ENCODE measurements around the gene ZNF146.
"Not testable (repeated sequence)": the region's sequence is repeated elsewhere in the genome, so short reads cannot be mapped to it uniquely, and the experiment has no call there.

ZNF146 gene

GRCh38 chr19:36236304-36236945, 21.5 kb downstream of the ZNF146 start:
- DNase-seq (ENCODE audit: low spot score) = no peak

GRCh38 chr19:36236946-36237310, 22.0 kb downstream of the ZNF146 start:
- DNase-seq (ENCODE audit: low spot score) = no peak

GRCh38 chr19:36244066-36244465, 29.2 kb downstream of the ZNF146 start:
- no peak for DNase-seq (ENCODE audit: low spot score)

DNA sequence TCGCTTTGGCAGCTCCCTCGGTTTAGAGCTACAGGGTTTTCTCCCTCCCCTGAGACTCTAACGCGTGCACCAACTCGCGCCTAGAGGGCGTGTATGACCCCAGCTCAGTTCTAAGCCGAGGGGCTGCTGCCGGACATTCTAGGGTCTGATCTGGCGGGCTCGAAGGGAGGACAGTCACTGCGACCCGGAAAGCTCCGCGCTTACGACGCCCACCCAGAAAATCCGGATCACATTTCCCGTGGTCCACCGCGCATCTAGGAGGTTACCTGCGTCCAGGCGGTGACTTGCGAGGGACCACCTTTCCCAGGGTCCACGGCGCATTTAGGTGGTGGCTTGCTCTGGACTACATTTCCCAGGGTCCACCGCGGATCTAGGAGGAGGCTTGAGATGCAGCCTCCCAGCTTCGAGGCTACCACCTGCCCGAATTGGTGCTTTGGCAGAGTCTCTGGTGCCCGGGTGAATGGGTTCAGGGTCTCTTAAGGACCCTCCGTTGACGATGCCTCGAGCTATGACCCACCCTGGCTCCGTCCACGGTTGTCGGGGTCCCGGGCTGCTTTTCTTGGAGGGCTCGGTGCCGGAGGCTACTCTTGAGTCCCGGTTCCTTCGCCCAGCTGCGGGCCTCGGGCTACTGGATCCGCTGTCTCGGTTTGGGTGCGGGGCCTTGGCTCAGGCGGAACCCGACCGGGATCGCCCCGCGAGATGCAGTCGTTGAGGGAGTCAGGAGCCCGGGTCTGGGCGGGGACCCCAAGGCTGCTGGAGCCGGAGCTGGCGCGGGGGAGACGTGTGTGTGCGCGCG, 30.5 kb downstream of the ZNF146 start:
- no peak for DNase-seq (ENCODE audit: low spot score)

DNA sequence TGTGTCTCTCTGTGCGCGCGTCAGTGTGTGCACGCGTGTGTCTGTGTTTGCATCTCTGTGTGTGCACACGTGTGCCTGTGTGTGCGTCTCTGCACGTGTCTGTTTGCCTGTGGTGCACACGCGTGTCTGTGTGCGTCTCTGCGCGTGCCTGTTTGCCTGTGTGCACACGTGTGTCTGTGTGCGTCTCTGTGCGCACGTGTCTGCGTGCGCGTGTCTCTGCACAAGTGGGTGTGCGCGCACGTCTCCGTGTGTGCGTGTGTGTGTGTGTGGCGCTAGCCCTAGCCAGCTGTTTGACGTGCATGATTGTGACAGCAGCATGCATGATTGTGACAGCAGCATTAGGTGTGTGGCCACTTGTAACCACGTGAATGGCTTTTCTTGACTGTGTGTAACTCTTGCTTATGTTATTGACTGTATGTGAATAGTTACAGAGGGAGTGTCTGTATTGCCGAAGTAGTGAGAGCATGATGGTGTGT, 31.1 kb downstream of the ZNF146 start:
- DNase-seq (ENCODE audit: low spot score) = no peak

DNA sequence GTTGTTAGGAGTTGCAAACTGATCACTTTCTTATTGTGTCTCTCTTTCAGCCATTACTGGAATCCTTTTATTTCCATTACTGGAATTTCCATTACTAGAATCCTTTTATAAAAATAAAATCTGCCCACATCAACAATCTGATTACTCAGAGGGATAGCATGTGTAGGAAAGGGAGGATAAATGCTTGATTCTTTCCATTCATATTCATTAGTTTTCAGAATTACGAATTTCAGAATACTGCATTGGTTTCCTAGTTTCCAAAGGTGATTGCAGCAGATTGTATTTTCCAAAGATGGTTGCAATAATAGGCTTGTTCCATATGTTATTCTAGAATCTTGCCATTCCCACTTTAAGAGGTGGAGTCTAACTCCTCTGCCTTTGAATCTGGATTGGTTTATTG, 37.1 kb downstream of the ZNF146 start:
- DNase-seq (ENCODE audit: low spot score) = no peak

GRCh38 chr19:36254848-36255247, 39.9 kb downstream of the ZNF146 start:
- DNase-seq (ENCODE audit: low spot score) = no peak

DNA sequence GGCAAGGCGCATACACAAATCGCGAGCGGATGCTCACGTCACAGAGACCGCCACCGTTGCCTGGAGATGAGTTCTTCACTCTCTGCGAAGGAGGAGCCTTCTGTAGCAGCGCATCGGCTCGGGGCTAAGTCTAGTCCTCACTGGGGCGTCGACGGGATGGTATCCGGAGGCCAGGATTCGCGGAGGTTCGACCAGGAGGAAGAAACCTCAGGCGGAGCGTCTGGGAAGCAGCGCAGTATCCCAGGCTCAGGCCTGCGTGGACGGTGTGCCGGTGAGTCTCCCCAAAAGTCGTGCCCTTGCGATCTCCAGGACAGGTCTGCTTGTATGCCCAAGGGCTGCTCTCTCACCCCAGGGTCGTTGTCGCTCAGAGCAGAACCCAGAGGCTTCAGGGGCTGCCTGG, 40.4 kb downstream of the ZNF146 start:
- no peak for DNase-seq (ENCODE audit: low spot score)

DNA sequence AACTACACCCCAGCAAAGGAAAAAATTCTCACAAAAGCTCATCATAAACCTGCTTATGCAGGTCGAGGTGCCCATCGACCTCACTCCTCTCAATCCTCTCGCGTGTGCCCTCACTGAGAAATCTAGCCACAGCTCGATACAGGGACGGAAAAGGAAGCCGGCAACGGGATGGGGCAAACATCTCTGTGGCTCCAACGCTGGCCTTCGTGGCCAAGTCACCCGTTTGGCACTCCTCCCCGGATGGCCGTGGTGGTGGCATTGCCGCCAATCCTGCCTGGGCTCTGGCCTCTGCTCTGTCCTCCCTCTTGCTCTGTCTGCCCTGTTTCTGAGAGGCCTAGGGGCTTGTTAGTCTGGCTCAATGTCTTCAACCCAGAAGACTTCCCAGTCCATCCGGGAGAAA, 41.2 kb downstream of the ZNF146 start:
- no peak for DNase-seq (ENCODE audit: low spot score)

- no peak for DNase-seq (ENCODE audit: low spot score)
Measured at GRCh38 chr19:36256853-36257519, 42.1 kb downstream of the ZNF146 start.

GRCh38 chr19:36257520-36257876, 42.6 kb downstream of the ZNF146 start:
- DNase-seq (ENCODE audit: low spot score) = no peak

DNA sequence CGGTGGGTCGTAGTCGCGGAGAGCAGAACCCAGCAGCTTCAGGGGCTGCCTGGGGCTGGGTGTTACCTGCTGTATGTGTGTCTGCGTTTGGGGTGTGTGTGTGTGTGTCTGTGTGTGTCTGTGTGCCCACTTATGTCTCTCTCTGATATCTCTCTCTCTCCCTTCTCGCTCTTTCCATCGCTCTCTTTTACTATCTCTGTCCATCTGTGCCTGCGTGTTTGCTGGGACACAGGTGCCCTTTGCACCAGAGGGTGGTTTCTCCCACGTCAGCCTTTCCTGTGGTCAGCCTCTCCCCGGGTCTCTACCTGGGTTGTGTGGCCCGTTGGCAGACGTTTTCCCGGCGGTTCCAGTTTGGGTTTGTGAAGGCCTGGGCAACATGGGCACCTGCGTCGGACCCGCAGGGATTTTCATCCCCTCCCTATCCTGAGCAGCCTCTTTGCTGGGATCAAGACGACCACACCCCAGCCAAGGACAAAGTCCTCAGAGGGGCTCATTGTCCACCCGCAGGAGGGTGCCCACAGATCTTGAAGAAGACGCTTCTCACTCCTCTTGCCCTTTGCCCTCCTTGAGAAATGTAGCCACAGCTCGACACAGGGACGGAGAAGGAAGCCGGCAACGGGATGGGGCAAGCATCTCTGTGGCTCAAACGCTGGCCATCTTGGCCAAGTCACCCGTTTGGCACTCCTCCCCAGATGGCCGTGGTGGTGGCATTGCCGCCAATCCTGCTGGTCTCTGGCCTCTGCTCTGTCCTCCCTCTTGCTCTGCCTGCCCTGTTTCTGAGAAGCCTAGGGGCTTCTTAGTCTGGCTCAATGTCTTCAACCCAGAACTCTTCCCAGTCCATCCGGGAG, 43.3 kb downstream of the ZNF146 start:
- no peak for DNase-seq (ENCODE audit: low spot score)

DNA sequence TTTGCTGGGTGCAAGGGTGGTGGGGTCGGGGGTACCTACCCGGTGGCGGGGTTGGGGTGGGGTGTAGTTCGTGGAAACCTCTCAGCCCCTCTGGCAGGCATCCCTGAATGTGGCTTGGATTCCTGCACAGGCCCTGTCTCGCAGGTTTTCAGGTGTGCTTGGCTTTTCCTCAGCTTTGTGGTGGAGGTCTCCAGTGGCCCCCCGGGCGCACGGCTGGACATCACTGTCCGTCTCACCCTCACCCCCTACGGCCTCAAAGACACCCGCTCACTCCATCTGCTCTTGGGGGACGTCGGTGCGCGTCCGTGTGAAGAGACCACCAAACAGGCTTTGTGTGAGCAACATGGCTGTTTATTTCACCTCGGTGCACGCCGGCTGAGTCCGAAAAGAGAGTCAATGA, 44.3 kb downstream of the ZNF146 start:
- DNase-seq (ENCODE audit: low spot score) = no peak

GRCh38 chr19:36265064-36265463, 50.2 kb downstream of the ZNF146 start:
- DNase-seq (ENCODE audit: low spot score) = no peak

- DNase-seq (ENCODE audit: low spot score) = no peak
Measured at GRCh38 chr19:36265856-36266374, 51.0 kb downstream of the ZNF146 start.

DNA sequence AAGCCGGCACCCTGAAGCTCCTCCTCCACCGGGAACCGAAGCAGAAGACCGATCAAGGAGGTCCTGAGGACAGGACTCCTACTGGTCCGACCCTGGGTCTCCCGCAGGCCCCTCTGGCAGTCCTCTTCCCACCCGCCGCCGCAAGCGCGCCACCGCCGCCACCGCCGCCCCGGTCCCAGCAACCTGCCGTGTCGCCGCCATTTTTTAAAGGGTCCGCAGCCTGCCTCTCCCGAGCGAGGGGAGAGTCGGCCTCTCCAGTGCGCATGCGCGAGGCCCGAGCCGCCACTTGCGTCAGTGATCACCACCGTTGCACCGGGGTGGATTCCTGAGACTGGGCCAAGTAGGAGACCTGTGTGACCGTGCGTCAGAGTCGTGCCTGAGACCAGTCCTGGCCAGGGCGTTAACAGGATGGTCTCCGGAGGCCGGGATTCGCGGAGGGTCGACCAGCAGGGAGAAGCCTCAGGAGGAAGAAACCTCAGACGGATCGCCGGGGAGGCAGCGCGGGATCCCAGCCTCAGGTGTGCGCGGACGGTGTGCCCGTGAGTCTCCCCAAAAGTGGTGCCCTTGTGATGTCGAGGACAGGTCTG, 51.6 kb downstream of the ZNF146 start:
- no peak for DNase-seq (ENCODE audit: low spot score)

DNA sequence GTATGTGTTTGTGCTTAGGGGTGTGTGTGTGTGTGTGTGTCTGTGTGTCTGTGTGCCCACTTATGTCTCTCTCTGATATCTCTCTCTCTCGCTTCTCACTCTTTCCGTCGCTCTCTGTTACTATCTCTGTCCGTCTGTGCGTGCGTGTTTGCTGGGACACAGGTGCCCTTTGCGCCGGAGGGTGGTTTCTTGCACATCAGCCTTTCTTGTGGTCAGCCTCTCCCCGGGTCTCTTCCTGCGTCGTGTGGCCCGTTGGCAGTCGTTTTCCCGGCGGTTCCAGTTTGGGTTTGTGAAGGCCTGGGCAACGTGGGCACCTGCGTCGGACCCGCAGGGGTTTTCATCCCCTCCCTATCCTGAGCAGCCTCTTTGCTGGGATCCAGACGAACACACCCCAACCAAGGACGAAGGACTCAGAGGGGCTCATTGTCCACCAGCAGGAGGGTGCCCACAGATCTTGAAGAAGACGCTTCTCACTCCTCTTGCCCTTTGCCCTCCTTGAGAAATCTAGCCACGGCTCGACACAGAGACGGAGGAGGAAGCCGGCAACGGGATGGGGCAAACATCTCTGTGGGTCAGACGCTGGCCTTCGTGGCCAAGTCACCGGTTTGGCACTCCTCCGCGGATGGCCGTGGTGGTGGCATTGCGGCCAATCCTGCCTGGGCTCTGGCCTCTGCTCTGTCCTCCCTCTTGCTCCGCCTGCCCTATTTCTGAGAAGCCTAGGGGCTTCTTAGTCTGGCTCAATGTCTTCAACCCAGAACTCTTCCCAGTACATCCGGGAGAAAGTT, 52.3 kb downstream of the ZNF146 start:
- no peak for DNase-seq (ENCODE audit: low spot score)

GRCh38 chr19:36268081-36268480, 53.2 kb downstream of the ZNF146 start:
- DNase-seq (ENCODE audit: low spot score) = not testable (repeated sequence)

DNA sequence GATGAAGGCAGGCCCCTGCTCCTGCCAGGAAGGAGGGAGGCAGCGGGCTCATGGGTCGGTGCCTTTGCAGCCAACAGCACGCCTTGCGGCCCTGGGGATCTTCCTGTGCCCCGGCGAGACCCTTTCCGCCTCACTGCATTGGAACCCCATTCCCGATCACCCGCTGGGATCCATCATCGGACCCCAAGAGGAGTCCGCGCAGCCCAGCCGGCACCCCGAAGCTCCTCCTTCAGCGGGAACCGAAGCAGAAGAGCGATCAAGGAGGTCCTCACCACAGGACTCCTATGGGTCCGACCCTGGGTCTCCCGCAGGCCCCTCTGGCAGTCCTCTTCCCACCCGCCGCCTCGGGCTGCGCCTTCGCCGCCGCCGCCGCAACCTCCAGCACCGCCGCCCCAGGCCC, 53.7 kb downstream of the ZNF146 start:
- not testable (repeated sequence) for DNase-seq (ENCODE audit: low spot score)

GRCh38 chr19:36269295-36269694, 54.4 kb downstream of the ZNF146 start:
- DNase-seq (ENCODE audit: low spot score) = not testable (repeated sequence)

Measured in CD4-positive, alpha-beta T cell treated with Interleukin-6 at 100 ng/mL for 8 hours (primary cell).